OCI-LY1 (cell line): ENCODE data around the gene CPEB4.

Experiments used
- H2AFZ ChIP-seq: fragments of 200-600 bp; sonication (generic), shearing (Covaris generic); 2 replicates; pipeline ENCODE4 v1.6.0; 2014; ENCODE audit warnings: antibody characterized with exemption, mild to moderate bottlenecking, low read length
- H3F3A ChIP-seq: fragments of 200-600 bp; sonication (generic), shearing (Covaris generic); 2 replicates; pipeline ENCODE4 v1.6.0; 2014; ENCODE audit warnings: mild to moderate bottlenecking, antibody characterized with exemption, low read length, moderate library complexity; ENCODE audit not compliant: insufficient read depth
- H3K27ac ChIP-seq: fragments of 200-600 bp; sonication (generic); 2 replicates; pipeline ENCODE4 v1.5.1; 2014; ENCODE audit warnings: low read length, mixed run types, mild to moderate bottlenecking, low read depth; ENCODE audit not compliant: poor library complexity, severe bottlenecking
- H3K27me3 ChIP-seq: fragments of 200-600 bp; sonication (generic); 2 replicates; pipeline ENCODE4 v1.6.0; 2014; ENCODE audit warnings: antibody characterized with exemption, mild to moderate bottlenecking, low read length, moderate library complexity; ENCODE audit not compliant: insufficient read depth
- H3K36me3 ChIP-seq: fragments of 200-600 bp; sonication (generic); 2 replicates; pipeline ENCODE4 v1.6.1; 2014; ENCODE audit warnings: mild to moderate bottlenecking, antibody characterized with exemption, low read length, moderate library complexity, mixed read lengths; ENCODE audit not compliant: insufficient read depth
- H3K4me1 ChIP-seq: fragments of 200-600 bp; sonication (generic); 2 replicates; pipeline ENCODE4 v1.5.1; 2014; ENCODE audit warnings: mild to moderate bottlenecking, low read length, moderate library complexity; ENCODE audit not compliant: insufficient read depth, severe bottlenecking
- H3K4me2 ChIP-seq: fragments of 200-600 bp; sonication (generic), shearing (Covaris generic); 2 replicates; pipeline ENCODE4 v1.6.1; 2014; ENCODE audit warnings: low read length
- H3K4me3 ChIP-seq: fragments of 200-600 bp; sonication (generic); 2 replicates; pipeline ENCODE4 v1.5.1; 2014; ENCODE audit warnings: low read length, low read depth, mild to moderate bottlenecking, mixed read lengths; ENCODE audit not compliant: poor library complexity, severe bottlenecking
- H3K79me2 ChIP-seq: fragments of 200-600 bp; shearing (Covaris generic); 2 replicates; pipeline ENCODE4 v1.6.1; 2016; ENCODE audit warnings: mixed run types, low read length, mixed read lengths; ENCODE audit not compliant: insufficient read depth
- H3K9ac ChIP-seq: fragments of 200-600 bp; sonication (generic), shearing (Covaris generic); 2 replicates; pipeline ENCODE4 v1.6.1; 2014; ENCODE audit warnings: mild to moderate bottlenecking, low read length, mixed read lengths
- H3K9me2 ChIP-seq: fragments of 200-600 bp; sonication (generic), shearing (Covaris generic); 2 replicates; pipeline ENCODE4 v1.6.1; 2014; ENCODE audit warnings: low read depth, mild to moderate bottlenecking, low read length, mixed read lengths
- H3K9me3 ChIP-seq: fragments of 200-600 bp; shearing (Covaris generic); 2 replicates; pipeline ENCODE4 v1.6.1; 2014; ENCODE audit warnings: low read length, mixed read lengths
- H4K20me1 ChIP-seq: fragments of 200-600 bp; sonication (generic), shearing (Covaris generic); 2 replicates; pipeline ENCODE4 v1.6.0; 2016; ENCODE audit warnings: mild to moderate bottlenecking, low read length; ENCODE audit not compliant: insufficient read depth
- CTCF ChIP-seq: fragments of 200-600 bp; sonication (generic), shearing (Covaris generic); IDR thresholded peaks from 2 replicates; pipeline ENCODE4 v1.5.1; 2017; ENCODE audit warnings: mild to moderate bottlenecking, antibody characterized with exemption, low read length, moderate library complexity, mixed read lengths
- EZH2 ChIP-seq: fragments of 200-600 bp; sonication (generic), shearing (Covaris generic); IDR thresholded peaks from 2 replicates; pipeline ENCODE4 v1.8.0; 2017; ENCODE audit warnings: borderline replicate concordance, mixed run types, mild to moderate bottlenecking, antibody characterized with exemption, low read length, moderate library complexity, mixed read lengths

Gene CPEB4

GRCh38 chr5:173909199-173909598, 21.1 kb downstream of the CPEB4 start:
- Histone ChIP-seq H3K9ac (no peak overlapping the region), H4K20me1 (no peaks in the 10 kb centered on the region), H3K4me3 (no peak overlapping the region), H2AFZ (no peak overlapping the region), H3K9me2 (no peaks in the 10 kb centered on the region), H3K79me2 (peaks cover 8% of the 10 kb centered on the region), H3K4me2 (peak overlapping the region; percentile 2; the same call in 1 of the 2 replicates), H3K27me3 (no peaks in the 10 kb centered on the region), H3F3A (no peaks in the 10 kb centered on the region), H3K36me3 (peaks cover 22% of the 10 kb centered on the region; the same call in 1 of the 2 replicates), H3K27ac (peak overlapping the region; percentile 67), H3K4me1 (peaks cover 58% of the 10 kb centered on the region), H3K9me3 (no peaks in the 10 kb centered on the region)
- no peak for TF ChIP-seq CTCF
- no peak for TF ChIP-seq EZH2

- Histone ChIP-seq H4K20me1 (no peaks in the 10 kb centered on the region), H3K27me3 (no peaks in the 10 kb centered on the region), H3K9me2 (no peaks in the 10 kb centered on the region), H3K4me2 (no peak overlapping the region), H3K27ac (no peak overlapping the region), H3F3A (no peaks in the 10 kb centered on the region), H3K36me3 (peaks cover 21% of the 10 kb centered on the region; the same call in 1 of the 2 replicates), H3K4me3 (no peak overlapping the region), H2AFZ (no peak overlapping the region), H3K79me2 (peaks cover 7% of the 10 kb centered on the region; the same call in 1 of the 2 replicates), H3K9me3 (no peaks in the 10 kb centered on the region), H3K9ac (no peak overlapping the region), H3K4me1 (peaks cover 65% of the 10 kb centered on the region)
- TF ChIP-seq EZH2 = no peak
- TF ChIP-seq CTCF = no peak
Observed at GRCh38 chr5:173910215-173910614, 22.1 kb downstream of the CPEB4 start.

- TF ChIP-seq CTCF (no peak), EZH2 (no peak)
- H3K9me3 ChIP-seq = no peaks in the 10 kb centered on the region
- no peak overlapping the region for H2AFZ ChIP-seq
- H3K36me3 ChIP-seq = peaks cover 15% of the 10 kb centered on the region; the same call in 1 of the 2 replicates
- H3K79me2 ChIP-seq = no peaks in the 10 kb centered on the region
- no peaks in the 10 kb centered on the region for H3F3A ChIP-seq
- no peak overlapping the region for H3K4me3 ChIP-seq
- H4K20me1 ChIP-seq = no peaks in the 10 kb centered on the region
- no peak overlapping the region for H3K9ac ChIP-seq
- no peak overlapping the region for H3K4me2 ChIP-seq
- peaks cover 79% of the 10 kb centered on the region for H3K4me1 ChIP-seq
- H3K27ac ChIP-seq = no peak overlapping the region
- H3K9me2 ChIP-seq = no peaks in the 10 kb centered on the region
- H3K27me3 ChIP-seq = no peaks in the 10 kb centered on the region
Observed at GRCh38 chr5:173911623-173912022, 23.5 kb downstream of the CPEB4 start.
